ENCODE results near the gene MPPED1.

Gene MPPED1

GRCh38 chr22:43550024-43550620 lies 138.3 kb downstream of the MPPED1 start:
- no peak for TF ChIP-seq CTCF (IDR thresholded peaks at IDR 0.05; ENCODE audit: low read depth, low read length)
- H3K36me3 ChIP-seq, result no peaks in the 10 kb centered on the region
- peak; percentile 0 for DNase-seq

GRCh38 chr22:43550672-43551071 lies 138.9 kb downstream of the MPPED1 start:
- no peaks in the 10 kb centered on the region for H3K36me3 ChIP-seq
- no peaks in the 10 kb centered on the region for H3K27me3 ChIP-seq (ENCODE audit: insufficient read depth, low read depth, severe bottlenecking)
- peak; percentile 1 for DNase-seq
- TF ChIP-seq CTCF (IDR thresholded peaks at IDR 0.05; ENCODE audit: low read depth, low read length), result no peak
- no peak overlapping the region for H3K4me3 ChIP-seq (ENCODE audit: low read depth, low read length)
- H3K27ac ChIP-seq, result no peak overlapping the region
- no peaks in the 10 kb centered on the region for H3K9me3 ChIP-seq (ENCODE audit: severe bottlenecking)

More at GRCh38 chr22:43550024-43550620, 138.3 kb downstream of the MPPED1 start:
- Histone ChIP-seq H3K27me3 (ENCODE audit: insufficient read depth, low read depth, severe bottlenecking) (no peaks in the 10 kb centered on the region), H3K4me3 (ENCODE audit: low read depth, low read length) (no peak overlapping the region), H3K9me3 (ENCODE audit: severe bottlenecking) (no peaks in the 10 kb centered on the region), H3K27ac (no peak overlapping the region)

- Histone ChIP-seq H3K36me3 (no peaks in the 10 kb centered on the region), H3K4me3 (ENCODE audit: low read depth, low read length) (no peak overlapping the region), H3K9me3 (ENCODE audit: severe bottlenecking) (no peaks in the 10 kb centered on the region), H3K27me3 (ENCODE audit: insufficient read depth, low read depth, severe bottlenecking) (no peaks in the 10 kb centered on the region), H3K27ac (no peak overlapping the region)
- peak; percentile 73 for TF ChIP-seq CTCF (IDR thresholded peaks at IDR 0.05; ENCODE audit: low read depth, low read length)
- peak; percentile 74 for DNase-seq
Measured at GRCh38 chr22:43553451-43554258, 141.8 kb downstream of the MPPED1 start.

- Histone ChIP-seq H3K36me3 (no peaks in the 10 kb centered on the region), H3K27ac (no peak overlapping the region), H3K9me3 (ENCODE audit: severe bottlenecking) (no peaks in the 10 kb centered on the region), H3K27me3 (ENCODE audit: insufficient read depth, low read depth, severe bottlenecking) (no peaks in the 10 kb centered on the region), H3K4me3 (ENCODE audit: low read depth, low read length) (no peak overlapping the region)
- DNase-seq, result no peak
- no peak for TF ChIP-seq CTCF (IDR thresholded peaks at IDR 0.05; ENCODE audit: low read depth, low read length)
Measured at GRCh38 chr22:43554259-43554636, 142.4 kb downstream of the MPPED1 start.

- no peaks in the 10 kb centered on the region for H3K36me3 ChIP-seq
- no peak overlapping the region for H3K4me3 ChIP-seq (ENCODE audit: low read depth, low read length)
- H3K27me3 ChIP-seq (ENCODE audit: insufficient read depth, low read depth, severe bottlenecking), result no peaks in the 10 kb centered on the region
- no peaks in the 10 kb centered on the region for H3K9me3 ChIP-seq (ENCODE audit: severe bottlenecking)
- no peak for TF ChIP-seq CTCF (IDR thresholded peaks at IDR 0.05; ENCODE audit: low read depth, low read length)
- no peak for DNase-seq
- no peak overlapping the region for H3K27ac ChIP-seq
Measured at GRCh38 chr22:43554694-43555365, 143.0 kb downstream of the MPPED1 start.

All from WERI-Rb-1 (cell line).